Keratinocyte (primary cell): ENCODE data around the gene BRD8. TPM values are rescaled to one million over a fixed set of nuclear protein-coding genes. Genes with fewer than 3 reads are reported as not detected.
A peak's percentile ranks its signal among the peaks of the same experiment; 100 is the strongest.
"Not testable (repeated sequence)": the region's sequence is repeated elsewhere in the genome, so short reads cannot be mapped to it uniquely, and the experiment has no call there.

Experiments
- DNase-seq: peaks from one replicate; pipeline ENCODE4 v3.0.0-alpha.2; 2011; ENCODE audit warnings: low read depth, missing footprints, low spot score
- FAIRE-seq: peaks from 2 replicates; lab custom pipeline; 2011; peaks lifted over from hg19 to GRCh38; lab: Jason Lieb, UNC
- H2AFZ ChIP-seq: 2 replicates; pipeline ENCODE4 v1.6.0; 2012; ENCODE audit warnings: low read length, control low read depth, inconsistent platforms; ENCODE audit not compliant: control insufficient read depth
- H3K27ac ChIP-seq: 2 replicates; pipeline ENCODE4 v1.5.1; 2011; ENCODE audit warnings: low read length; ENCODE audit not compliant: control insufficient read depth, insufficient read depth
- H3K27me3 ChIP-seq: 3 replicates; pipeline ENCODE4 v1.6.0; 2011; ENCODE audit warnings: low read length; ENCODE audit not compliant: control insufficient read depth, insufficient read depth; ENCODE audit errors: extremely low read depth
- H3K36me3 ChIP-seq, 2 experiments: 2 replicates in 1 of 2; 3 replicates in 1 of 2; pipeline ENCODE4 v1.5.1; 2011; ENCODE audit warnings: low read length in 2 of 2, mild to moderate bottlenecking in 1 of 2; ENCODE audit not compliant: control insufficient read depth in 2 of 2, insufficient read depth in 2 of 2; ENCODE audit errors: extremely low read depth in 1 of 2
- H3K4me1 ChIP-seq: 3 replicates; pipeline ENCODE4 v1.5.1; 2011; ENCODE audit warnings: low read length; ENCODE audit not compliant: control insufficient read depth, insufficient read depth; ENCODE audit errors: extremely low read depth
- H3K4me2 ChIP-seq: 3 replicates; pipeline ENCODE4 v1.6.0; 2011; ENCODE audit warnings: low read depth, low read length; ENCODE audit not compliant: control insufficient read depth, insufficient read depth; ENCODE audit errors: extremely low read depth
- H3K4me3 ChIP-seq, 3 experiments: fragments of 200-600 bp in 1 of 3; sonication (generic) in 1 of 3; 2 replicates in 2 of 3; 3 replicates in 1 of 3; pipeline ENCODE4 v1.5.1; 2011 to 2016; ENCODE audit warnings: low read length in 3 of 3, mild to moderate bottlenecking in 3 of 3, control low read depth in 2 of 3, inconsistent platforms in 1 of 3, low read depth in 1 of 3, mixed read lengths in 1 of 3, mixed run types in 1 of 3, moderate library complexity in 1 of 3; ENCODE audit not compliant: control insufficient read depth in 2 of 3, insufficient read depth in 2 of 3; ENCODE audit errors: extremely low read depth in 1 of 3
- H3K79me2 ChIP-seq: 2 replicates; pipeline ENCODE4 v1.6.0; 2012; ENCODE audit warnings: low read length; ENCODE audit not compliant: control insufficient read depth, insufficient read depth
- H3K9ac ChIP-seq: 3 replicates; pipeline ENCODE4 v1.6.0; 2011; ENCODE audit warnings: low read length; ENCODE audit not compliant: control insufficient read depth, insufficient read depth; ENCODE audit errors: extremely low read depth
- H3K9me1 ChIP-seq: 3 replicates; pipeline ENCODE4 v1.6.0; 2011; ENCODE audit warnings: low read length; ENCODE audit not compliant: control insufficient read depth, insufficient read depth; ENCODE audit errors: extremely low read depth
- H3K9me3 ChIP-seq: 2 replicates; pipeline ENCODE4 v1.5.1; 2012; ENCODE audit warnings: low read depth, low read length; ENCODE audit not compliant: control insufficient read depth
- H4K20me1 ChIP-seq: 3 replicates; pipeline ENCODE4 v1.6.0; 2011; ENCODE audit warnings: low read length; ENCODE audit not compliant: control insufficient read depth, insufficient read depth; ENCODE audit errors: extremely low read depth
- CTCF ChIP-seq, 3 experiments: IDR thresholded peaks in 1 of 3; conservative IDR thresholded peaks in 1 of 3; optimal IDR thresholded peaks in 1 of 3; 2 replicates in 2 of 3; 3 replicates in 1 of 3; pipeline versions ENCODE3 to v1.5.1; 2011; ENCODE audit warnings: low read length in 3 of 3, mild to moderate bottlenecking in 3 of 3, moderate library complexity in 2 of 3, control low read depth in 1 of 3, inconsistent platforms in 1 of 3; ENCODE audit not compliant: insufficient read depth in 2 of 3; ENCODE audit errors: extremely low read depth in 1 of 3
- EZH2 ChIP-seq: IDR thresholded peaks from one replicate; pipeline ENCODE4 v1.6.1; 2012; ENCODE audit warnings: inconsistent platforms, mild to moderate bottlenecking, low read length, moderate library complexity
- dilution Hi-C: fragments of 300-500 bp; cut with MboI; formaldehyde crosslinking; loops from one replicate; pipeline ENCODE4 v1.7.0; 2020; ENCODE audit warnings: low sequenced_read_pairs; ENCODE audit not compliant: extremely low pct_ligation_motif_present
- polyA plus RNA-seq, 5 experiments: library from polyadenylated mRNA; depleted of rRNA in 3 of 5; stranded (reverse) in 3 of 5; stranded (forward) in 1 of 5; unstranded in 1 of 5; fragments of >200 nt; gene quantifications; 1 replicate in 1 of 5; 2 replicates in 3 of 5; 3 replicates in 1 of 5; pipeline versions ENCODE4 v1.2.1 to v1.2.3, GENCODE V29; 2011 to 2012; ENCODE audit warnings: missing spikeins in 2 of 5, low read depth in 1 of 5, low replicate concordance in 1 of 5

The BRD8 gene
- polyA plus RNA-seq, 1 donor (not counting 4 experiments of a cell fraction or from before 2014, with no cell fraction given): 36.4 TPM

- Histone ChIP-seq H3K4me1 (peaks cover 6% of the 10 kb centered on the region), H3K27ac (peak overlapping the region; percentile 91), H3K27me3 (no peaks in the 10 kb centered on the region), H3K9me1 (no peaks in the 10 kb centered on the region), H3K36me3 (no peaks in the 10 kb centered on the region), H3K9ac (peak overlapping the region; percentile 91), H4K20me1 (no peaks in the 10 kb centered on the region), H2AFZ (peak overlapping the region; percentile 98), H3K79me2 (peaks cover 39% of the 10 kb centered on the region), H3K4me3 (peak overlapping the region; percentile 67 to 86 (median 76)), H3K4me2 (peak overlapping the region; percentile 94), H3K9me3 (no peaks in the 10 kb centered on the region)
- FAIRE-seq (no peak), DNase-seq (no peak)
- TF ChIP-seq EZH2: no peak
- TF ChIP-seq CTCF (optimal IDR thresholded peaks at IDR 0.05 in 1 of 3, IDR thresholded peaks at IDR 0.05 in 1 of 3, conservative IDR thresholded peaks at IDR 0.05 in 1 of 3; ENCODE audit: extremely low read depth in 1 of 3, insufficient read depth in 2 of 3, low read length in 3 of 3): no peak
- dilution Hi-C loops: no loop called here
Measured at GRCh38 chr5:138212828-138213160, 34.4 kb upstream of the BRD8 start.

DNA sequence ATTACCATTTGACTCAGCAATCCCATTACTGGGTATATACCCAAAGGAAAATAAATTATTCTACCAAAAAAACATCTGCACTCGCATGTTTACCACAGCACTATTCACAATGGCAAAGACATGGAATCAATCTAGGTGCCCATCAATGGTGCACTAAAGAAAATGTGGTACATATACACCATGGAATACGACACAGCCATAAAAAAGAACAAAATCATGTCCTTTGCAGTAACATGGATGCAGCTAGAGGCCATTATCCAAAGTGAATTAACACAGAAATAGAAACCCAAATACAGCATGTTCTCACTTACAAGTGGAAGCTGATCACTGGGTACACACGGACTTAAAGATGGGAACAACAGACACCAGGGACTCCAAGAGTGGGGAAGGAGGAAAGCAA, 32.6 kb upstream of the BRD8 start:
- no peak for FAIRE-seq
- H4K20me1 ChIP-seq: no peaks in the 10 kb centered on the region
- no peaks in the 10 kb centered on the region for H3K9me3 ChIP-seq
- DNase-seq: no peak
- no peaks in the 10 kb centered on the region for H3K27me3 ChIP-seq
- H2AFZ ChIP-seq: no peak overlapping the region
- H3K9me1 ChIP-seq: no peaks in the 10 kb centered on the region
- no peak overlapping the region for H3K4me3 ChIP-seq
- no peaks in the 10 kb centered on the region for H3K36me3 ChIP-seq
- dilution Hi-C loops: no loop called here
- H3K9ac ChIP-seq: no peak overlapping the region
- H3K27ac ChIP-seq: no peak overlapping the region
- H3K79me2 ChIP-seq: peaks cover 42% of the 10 kb centered on the region
- TF ChIP-seq CTCF (optimal IDR thresholded peaks at IDR 0.05 in 1 of 3, IDR thresholded peaks at IDR 0.05 in 1 of 3, conservative IDR thresholded peaks at IDR 0.05 in 1 of 3; ENCODE audit: extremely low read depth in 1 of 3, insufficient read depth in 2 of 3, low read length in 3 of 3) (no peak), EZH2 (no peak)
- no peak overlapping the region for H3K4me2 ChIP-seq
- peaks cover 6% of the 10 kb centered on the region for H3K4me1 ChIP-seq

GRCh38 chr5:138193859-138194258, 15.4 kb upstream of the BRD8 start:
- H3K4me3 ChIP-seq, H3K9ac ChIP-seq, H3K27me3 ChIP-seq, H4K20me1 ChIP-seq, H3K9me3 ChIP-seq, H3K79me2 ChIP-seq, H2AFZ ChIP-seq, dilution Hi-C loops, H3K27ac ChIP-seq, FAIRE-seq, H3K9me1 ChIP-seq, DNase-seq, H3K4me1 ChIP-seq, H3K4me2 ChIP-seq: not testable (repeated sequence)
- peaks cover 12 to 14% of the 10 kb centered on the region in 2 experiments for H3K36me3 ChIP-seq
